D721Med (cell line): ENCODE data around the gene GPR39.

Experiments
- DNase-seq: peaks from one replicate; pipeline ENCODE4 v3.0.0; 2011; ENCODE audit warnings: low spot score; ENCODE audit not compliant: insufficient read length
- FAIRE-seq: peaks from 2 replicates; lab custom pipeline; 2011; peaks lifted over from hg19 to GRCh38; lab: Jason Lieb, UNC
- CTCF ChIP-seq: IDR thresholded peaks from 2 replicates; pipeline ENCODE4 v1.5.1; 2012; ENCODE audit warnings: mild to moderate bottlenecking, control low read depth; ENCODE audit not compliant: insufficient read depth; ENCODE audit errors: missing control alignments

GPR39 gene

GRCh38 chr2:132407784-132408183, 8.8 kb upstream of the GPR39 start:
- no peak for DNase-seq
- FAIRE-seq: no peak
- TF ChIP-seq CTCF: no peak

GRCh38 chr2:132412021-132412420, 4.6 kb upstream of the GPR39 start:
- FAIRE-seq (no peak), DNase-seq (no peak)
- no peak for TF ChIP-seq CTCF

- DNase-seq (no peak), FAIRE-seq (no peak)
- TF ChIP-seq CTCF: no peak
These were observed 2.5 kb upstream of the GPR39 start for GRCh38 chr2:132414081-132414480.

GRCh38 chr2:132415256-132415914, 1.2 kb upstream of the GPR39 start:
- no peak for TF ChIP-seq CTCF
- DNase-seq: no peak
- FAIRE-seq: no peak

GRCh38 chr2:132415915-132416722, 486 bp upstream of the GPR39 start:
- no peak for TF ChIP-seq CTCF
- FAIRE-seq (no peak), DNase-seq (no peak)

- no peak for TF ChIP-seq CTCF
- FAIRE-seq: no peak
- no peak for DNase-seq
These were observed 928 bp downstream of the GPR39 start for GRCh38 chr2:132417430-132418035.

GRCh38 chr2:132419235-132419634, 2.6 kb downstream of the GPR39 start:
- no peak for FAIRE-seq
- no peak for DNase-seq
- no peak for TF ChIP-seq CTCF
